ENCODE measurements around the gene MAN2B2. TPM values are rescaled to one million over a fixed set of nuclear protein-coding genes. Genes with fewer than 3 reads are reported as not detected.

MAN2B2 gene
- total RNA-seq, 1 donor from 2014 or later: 31.8 TPM

- no peak for DNase-seq (ENCODE audit: low read depth)
Observed at GRCh38 chr4:6567218-6567617, 7.8 kb upstream of the MAN2B2 start.

GRCh38 chr4:6568148-6568547 is 6.8 kb upstream of the MAN2B2 start:
- DNase-seq (ENCODE audit: low read depth): no peak

GRCh38 chr4:6568689-6569332 is 6.2 kb upstream of the MAN2B2 start:
- DNase-seq (ENCODE audit: low read depth): peak; percentile 42

- DNase-seq (ENCODE audit: low read depth): no peak
Observed at GRCh38 chr4:6571608-6572007, 3.4 kb upstream of the MAN2B2 start.

GRCh38 chr4:6573551-6573950 is 1.4 kb upstream of the MAN2B2 start:
- DNase-seq (ENCODE audit: low read depth): no peak

GRCh38 chr4:6573986-6574746 is 823 bp upstream of the MAN2B2 start:
- no peak for DNase-seq (ENCODE audit: low read depth)

- DNase-seq (ENCODE audit: low read depth): no peak
Observed at GRCh38 chr4:6575503-6576240, 683 bp downstream of the MAN2B2 start.

- DNase-seq (ENCODE audit: low read depth): peak; percentile 54
Observed at GRCh38 chr4:6576512-6576911, 1.5 kb downstream of the MAN2B2 start.

GRCh38 chr4:6576932-6577331 is 1.9 kb downstream of the MAN2B2 start:
- DNase-seq (ENCODE audit: low read depth): no peak

GRCh38 chr4:6577409-6577808 is 2.4 kb downstream of the MAN2B2 start:
- no peak for DNase-seq (ENCODE audit: low read depth)

- no peak for DNase-seq (ENCODE audit: low read depth)
Observed at GRCh38 chr4:6578221-6578620, 3.2 kb downstream of the MAN2B2 start.

- no peak for DNase-seq (ENCODE audit: low read depth)
Observed at GRCh38 chr4:6580353-6580752, 5.4 kb downstream of the MAN2B2 start.

- DNase-seq (ENCODE audit: low read depth): no peak
Observed at GRCh38 chr4:6581566-6582121, 6.7 kb downstream of the MAN2B2 start.

GRCh38 chr4:6582889-6583490 is 8.0 kb downstream of the MAN2B2 start:
- DNase-seq (ENCODE audit: low read depth): no peak

- DNase-seq (ENCODE audit: low read depth): no peak
Observed at GRCh38 chr4:6584865-6585264, 9.9 kb downstream of the MAN2B2 start.

- DNase-seq (ENCODE audit: low read depth): no peak
Observed at GRCh38 chr4:6586715-6587325, 11.8 kb downstream of the MAN2B2 start.

- DNase-seq (ENCODE audit: low read depth): no peak
Observed at GRCh38 chr4:6589444-6589843, 14.5 kb downstream of the MAN2B2 start.

- DNase-seq (ENCODE audit: low read depth): no peak
Observed at GRCh38 chr4:6591313-6591712, 16.3 kb downstream of the MAN2B2 start.

GRCh38 chr4:6591781-6592180 is 16.8 kb downstream of the MAN2B2 start:
- DNase-seq (ENCODE audit: low read depth): no peak

GRCh38 chr4:6592804-6593563 is 18.0 kb downstream of the MAN2B2 start:
- DNase-seq (ENCODE audit: low read depth): no peak

- DNase-seq (ENCODE audit: low read depth): no peak
Observed at GRCh38 chr4:6594341-6594740, 19.4 kb downstream of the MAN2B2 start.
